HEK293T (cell line): Measurements from ENCODE around the gene FAM117A.

Experiments used
- CTCF ChIA-PET: fragments of 350-600 bp; formaldehyde crosslinking; extraction: SDS; loops from one replicate; lab custom pipeline; 2021; ENCODE audit warnings: antibody characterized with exemption, inconsistent platforms; lab: Yijun Ruan, JAX
- POLR2A ChIA-PET: fragments of 350-600 bp; formaldehyde crosslinking; extraction: SDS; loops from one replicate; lab custom pipeline; 2020; ENCODE audit warnings: antibody characterized with exemption, inconsistent platforms; lab: Yijun Ruan, JAX
- DNase-seq: peaks from one replicate; pipeline ENCODE4 v3.0.0; 2012; ENCODE audit warnings: mixed read lengths; ENCODE audit errors: extremely low spot score
- ARNT ChIP-seq: fragments of 450-650 bp; IDR thresholded peaks from 2 replicates; pipeline ENCODE4 v1.6.1; 2017; ENCODE audit warnings: mild to moderate bottlenecking
- BHLHE40 ChIP-seq: fragments of 450-650 bp; IDR thresholded peaks from 2 replicates; pipeline ENCODE4 v1.6.1; 2016; ENCODE audit warnings: mild to moderate bottlenecking, moderate library complexity, borderline replicate concordance
- CTBP1 ChIP-seq: fragments of 450-650 bp; IDR thresholded peaks from 2 replicates; pipeline ENCODE4 v1.6.1; 2016; ENCODE audit warnings: borderline replicate concordance
- ELF4 ChIP-seq: fragments of 450-650 bp; IDR thresholded peaks from 2 replicates; pipeline ENCODE4 v1.6.1; 2017; ENCODE audit warnings: antibody characterized with exemption
- FOXA1 ChIP-seq: fragments of 450-650 bp; IDR thresholded peaks from 2 replicates; pipeline ENCODE4 v1.6.1; 2016; ENCODE audit warnings: mild to moderate bottlenecking
- FOXK2 ChIP-seq: fragments of 450-650 bp; IDR thresholded peaks from 2 replicates; pipeline ENCODE4 v1.6.1; 2016; ENCODE audit warnings: mild to moderate bottlenecking
- FOXM1 ChIP-seq: fragments of 450-650 bp; IDR thresholded peaks from 2 replicates; pipeline ENCODE4 v1.6.1; 2017; ENCODE audit warnings: mild to moderate bottlenecking, borderline replicate concordance
- HDGF ChIP-seq: fragments of 450-650 bp; IDR thresholded peaks from 2 replicates; pipeline ENCODE4 v1.6.1; 2017; ENCODE audit warnings: antibody characterized with exemption, borderline replicate concordance
- L3MBTL2 ChIP-seq: fragments of 450-650 bp; conservative IDR thresholded peaks from 2 replicates; pipeline ENCODE4 v1.6.1; 2016; ENCODE audit warnings: mild to moderate bottlenecking
- LEF1 ChIP-seq: fragments of 450-650 bp; IDR thresholded peaks from 2 replicates; pipeline ENCODE4 v1.6.1; 2017; ENCODE audit warnings: mild to moderate bottlenecking, borderline replicate concordance
- NFRKB ChIP-seq: fragments of 450-650 bp; IDR thresholded peaks from 2 replicates; pipeline ENCODE4 v1.6.1; 2016; ENCODE audit warnings: mild to moderate bottlenecking, moderate library complexity
- SP1 ChIP-seq: fragments of 450-650 bp; IDR thresholded peaks from 2 replicates; pipeline ENCODE4 v1.6.1; 2017
- SUZ12 ChIP-seq: fragments of 450-650 bp; IDR thresholded peaks from 2 replicates; pipeline ENCODE4 v1.6.1; 2016; ENCODE audit warnings: mild to moderate bottlenecking
- TARDBP ChIP-seq: fragments of 450-650 bp; IDR thresholded peaks from 2 replicates; pipeline ENCODE4 v1.6.1; 2016
- ZNF384 ChIP-seq: fragments of 450-650 bp; IDR thresholded peaks from 2 replicates; pipeline ENCODE4 v1.6.1; 2016
- TF ChIP-seq, protein P1 (sequence below): fragments of 450-650 bp; IDR thresholded peaks from 2 replicates; pipeline ENCODE4 v1.6.1; 2016

Gene FAM117A

DNA sequence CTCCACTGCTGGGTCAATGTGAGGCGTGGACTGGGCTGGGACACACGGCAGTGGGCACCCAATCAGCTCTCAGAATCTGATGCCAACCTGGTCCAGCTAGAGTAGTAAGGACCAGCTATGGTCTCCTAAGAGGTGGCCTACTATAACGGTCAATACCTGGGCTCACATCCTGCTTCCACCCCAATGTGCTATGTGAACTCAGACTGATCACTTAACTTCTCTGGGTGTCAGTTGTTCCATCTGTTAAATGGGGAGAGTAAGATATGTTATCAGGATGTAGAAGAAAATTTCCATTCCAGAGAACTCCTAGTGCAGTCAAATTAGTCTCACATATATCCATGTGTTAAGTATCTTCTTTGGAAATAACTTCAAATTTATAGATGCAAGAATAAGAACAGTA, 14.2 kb downstream of the FAM117A start:
- no peak for DNase-seq
- POLR2A ChIA-PET, result interaction anchor here (1.3 to 2.2 kb wide), 3 partner anchors 10 to 38 kb away, joined by 3 to 7 read pairs (median 6); partner anchors contain the start of gene KAT7
- no peak for TF ChIP-seq NFRKB
- no peak for TF ChIP-seq ZNF384
- no peak for TF ChIP-seq FOXK2
- TF ChIP-seq CTBP1, result no peak
- TF ChIP-seq HDGF, result no peak
- no peak for TF ChIP-seq ARNT
- no peak for TF ChIP-seq ELF4
- CTCF ChIA-PET, result no interaction called here

DNA sequence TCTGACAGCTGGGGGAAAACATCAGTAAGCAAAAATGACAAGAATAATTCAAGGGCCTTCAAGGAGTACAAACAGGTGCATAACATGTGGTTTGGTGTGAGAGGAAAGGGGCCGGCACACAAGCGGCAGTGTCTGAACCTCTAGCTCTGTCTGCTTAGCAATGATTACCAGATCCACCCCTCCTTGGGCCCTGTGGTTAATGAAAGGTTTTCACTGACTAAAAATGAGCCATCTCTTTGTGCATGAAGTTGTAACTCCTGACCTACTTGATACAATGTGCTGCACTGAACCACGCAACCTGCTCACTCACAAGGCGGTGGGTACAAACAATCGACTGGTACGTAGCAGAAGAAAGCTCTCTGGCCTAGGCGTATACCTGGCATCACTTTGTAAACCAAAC, 15.1 kb downstream of the FAM117A start:
- TF ChIP-seq ARNT, result no peak
- no peak for TF ChIP-seq ZNF384
- no peak for TF ChIP-seq ELF4
- TF ChIP-seq CTBP1, result no peak
- DNase-seq, result no peak
- ChIA-PET CTCF (no interaction called here), POLR2A (interaction anchor here (0.7 to 2.2 kb wide), 4 partner anchors 11 to 40 kb away, joined by 3 to 7 read pairs (median 4); partner anchors contain the start of gene KAT7)

DNA sequence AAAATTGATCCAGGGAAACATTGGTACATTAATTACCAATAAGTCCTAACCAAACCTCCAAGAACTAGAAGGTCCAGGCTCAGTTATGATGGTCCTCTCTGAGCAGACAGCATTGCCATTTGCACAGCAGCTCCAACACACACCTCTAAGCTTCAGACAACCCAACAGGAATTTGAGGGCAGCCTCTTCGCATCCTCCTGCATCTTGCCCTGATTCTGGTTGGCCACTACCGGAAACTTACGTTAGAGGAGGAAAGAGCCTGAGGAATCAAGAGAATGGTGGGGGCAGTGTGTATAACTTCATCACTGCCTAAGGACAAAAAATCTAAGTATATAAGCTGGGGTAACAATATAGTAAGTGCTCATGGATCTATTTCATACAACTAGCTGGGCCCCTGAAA, 15.7 kb downstream of the FAM117A start:
- no peak for DNase-seq
- TF ChIP-seq L3MBTL2, result no peak
- no peak for TF ChIP-seq ZNF384
- TF ChIP-seq, protein P1, sequence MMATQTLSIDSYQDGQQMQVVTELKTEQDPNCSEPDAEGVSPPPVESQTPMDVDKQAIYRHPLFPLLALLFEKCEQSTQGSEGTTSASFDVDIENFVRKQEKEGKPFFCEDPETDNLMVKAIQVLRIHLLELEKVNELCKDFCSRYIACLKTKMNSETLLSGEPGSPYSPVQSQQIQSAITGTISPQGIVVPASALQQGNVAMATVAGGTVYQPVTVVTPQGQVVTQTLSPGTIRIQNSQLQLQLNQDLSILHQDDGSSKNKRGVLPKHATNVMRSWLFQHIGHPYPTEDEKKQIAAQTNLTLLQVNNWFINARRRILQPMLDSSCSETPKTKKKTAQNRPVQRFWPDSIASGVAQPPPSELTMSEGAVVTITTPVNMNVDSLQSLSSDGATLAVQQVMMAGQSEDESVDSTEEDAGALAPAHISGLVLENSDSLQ, result no peak
- no peak for TF ChIP-seq ARNT
- TF ChIP-seq FOXA1, result no peak
- TF ChIP-seq BHLHE40, result no peak
- no peak for TF ChIP-seq SUZ12
- TF ChIP-seq HDGF, result no peak
- TF ChIP-seq ELF4, result no peak
- TF ChIP-seq FOXM1, result no peak
- no peak for TF ChIP-seq CTBP1
- no peak for TF ChIP-seq NFRKB
- no peak for TF ChIP-seq FOXK2
- TF ChIP-seq LEF1, result no peak
- TF ChIP-seq TARDBP, result no peak
- no peak for TF ChIP-seq SP1
- CTCF ChIA-PET, result no interaction called here
- POLR2A ChIA-PET, result interaction anchor here (0.7 to 1.5 kb wide), 3 partner anchors 12 to 40 kb away, joined by 3 to 6 read pairs (median 3); partner anchors contain the start of gene KAT7

DNA sequence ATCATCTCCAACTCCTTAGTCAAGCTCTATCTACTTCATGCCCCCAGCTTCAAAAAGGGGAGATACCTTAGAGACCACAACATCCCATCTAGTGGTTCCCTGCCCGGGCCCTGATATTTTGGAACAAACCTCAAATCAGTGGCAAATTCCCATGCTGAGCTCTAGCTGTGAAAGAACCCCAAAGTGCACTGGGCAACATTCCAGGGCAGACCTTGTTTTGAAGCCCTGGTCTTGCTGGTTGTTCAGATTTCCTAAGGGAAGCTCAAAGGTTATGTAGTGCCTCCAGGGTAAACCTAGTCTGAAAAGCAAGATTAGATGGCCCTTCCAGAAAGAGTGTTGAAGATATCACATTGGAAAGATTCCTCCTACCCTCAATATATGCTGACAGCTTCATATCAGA, 16.3 kb downstream of the FAM117A start:
- DNase-seq, result no peak
- TF ChIP-seq ZNF384, result no peak
- no peak for TF ChIP-seq FOXA1
- no peak for TF ChIP-seq NFRKB
- TF ChIP-seq ARNT, result no peak
- no peak for TF ChIP-seq TARDBP
- TF ChIP-seq, protein P1, result no peak
- no peak for TF ChIP-seq HDGF
- no peak for TF ChIP-seq SUZ12
- TF ChIP-seq L3MBTL2, result no peak
- TF ChIP-seq ELF4, result no peak
- no peak for TF ChIP-seq CTBP1
- no peak for TF ChIP-seq FOXK2
- no peak for TF ChIP-seq BHLHE40
- no peak for TF ChIP-seq SP1
- TF ChIP-seq LEF1, result no peak
- TF ChIP-seq FOXM1, result no peak
- CTCF ChIA-PET, result no interaction called here
- POLR2A ChIA-PET, result interaction anchor here (0.7 to 1.3 kb wide), 2 partner anchors 17 to 40 kb away, joined by 3 to 4 read pairs; partner anchors contain the start of gene FAM117A

DNA sequence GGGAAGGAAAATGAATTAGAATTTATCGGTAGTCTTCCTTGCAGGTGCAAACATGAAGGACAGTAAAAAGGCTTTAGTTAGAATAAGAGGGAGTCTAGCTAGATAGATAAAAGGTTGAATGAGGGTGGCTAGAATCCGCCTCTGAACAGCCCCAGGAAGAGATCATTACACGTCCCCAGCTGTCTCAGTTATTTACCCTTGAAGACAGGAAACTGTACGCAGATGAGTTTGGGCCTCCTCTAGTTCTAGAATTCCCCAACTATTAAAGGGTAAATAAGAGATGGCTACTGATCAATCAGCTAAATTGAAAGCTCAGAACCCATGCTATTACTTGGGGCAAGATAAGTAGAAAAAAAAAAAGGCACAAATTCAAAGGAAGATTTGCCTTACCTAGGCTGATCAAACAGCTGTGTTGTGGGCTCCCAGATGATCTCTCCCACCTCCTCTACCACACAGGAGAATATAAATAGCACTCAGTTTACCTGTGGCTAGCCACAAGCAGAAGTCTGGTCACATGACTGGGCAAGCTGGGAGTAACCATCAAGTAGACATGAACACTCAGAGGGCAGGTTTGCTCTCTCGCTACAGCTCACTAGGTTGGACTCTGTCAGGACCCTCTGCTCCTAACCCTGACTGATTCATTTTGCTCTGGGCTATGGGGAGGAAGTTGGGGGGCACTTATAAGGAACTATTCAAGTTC, 17.0 kb downstream of the FAM117A start:
- no peak for TF ChIP-seq ARNT
- ChIA-PET CTCF (interaction anchor here (0.5 kb wide), 1 partner anchor 27 kb away, joined by 3 read pairs; no protein-coding TSS in a partner anchor), POLR2A (interaction anchor here (1.3 kb wide), 1 partner anchor 17 kb away, joined by 4 read pairs; the partner anchor contains the start of gene FAM117A)
- no peak for DNase-seq

DNA sequence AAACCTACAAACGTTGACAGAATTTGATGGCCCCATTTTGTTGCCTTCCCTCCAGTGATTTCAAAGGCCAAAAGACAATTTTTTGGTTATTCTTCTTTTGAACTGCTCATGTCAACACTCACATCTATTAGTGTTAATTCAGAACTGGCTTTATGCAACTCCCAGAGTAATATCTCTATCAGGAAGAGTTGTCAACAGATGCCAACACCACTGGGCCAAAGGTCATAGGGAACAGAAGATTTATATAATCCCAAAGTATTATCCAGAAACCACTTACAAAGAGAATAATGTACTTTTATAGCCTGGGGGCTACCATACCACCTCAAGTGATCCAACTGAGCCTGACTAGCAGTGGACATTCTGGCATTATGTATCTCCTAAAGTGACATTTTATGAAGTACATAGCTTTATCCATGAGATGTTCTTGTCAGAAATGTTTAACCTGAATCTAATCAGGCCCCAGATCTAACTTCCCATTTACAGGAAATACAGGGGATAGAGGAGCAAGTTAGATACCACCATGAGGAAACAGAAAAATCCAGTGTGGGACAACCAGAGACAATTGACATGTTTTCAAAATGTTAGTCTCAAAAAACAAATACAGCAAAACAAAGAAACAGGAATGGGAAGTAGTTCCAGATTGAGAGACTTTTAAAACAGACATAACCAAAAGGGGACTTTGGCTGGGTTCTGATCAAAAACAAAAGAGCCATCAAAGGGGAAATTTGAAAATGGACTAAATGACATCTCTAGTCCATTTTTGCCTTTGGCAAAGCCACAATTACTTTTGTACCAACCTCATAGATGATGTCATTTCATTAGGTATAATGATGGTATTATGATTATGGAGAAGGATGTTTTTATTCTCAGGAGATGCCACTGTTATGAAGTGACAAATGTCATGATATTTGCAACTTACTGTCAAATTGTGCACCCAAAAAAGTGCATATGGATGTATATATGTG, 18.5 kb downstream of the FAM117A start:
- POLR2A ChIA-PET, result no interaction called here
- no peak for TF ChIP-seq FOXM1
- no peak for TF ChIP-seq BHLHE40
- TF ChIP-seq FOXK2, result no peak
- TF ChIP-seq, protein P1, result no peak
- TF ChIP-seq CTBP1, result no peak
- TF ChIP-seq ELF4, result no peak
- no peak for TF ChIP-seq L3MBTL2
- TF ChIP-seq NFRKB, result no peak
- TF ChIP-seq ARNT, result no peak
- no peak for TF ChIP-seq LEF1
- TF ChIP-seq SP1, result no peak
- TF ChIP-seq FOXA1, result no peak
- TF ChIP-seq TARDBP, result no peak
- no peak for TF ChIP-seq SUZ12
- no peak for DNase-seq
- CTCF ChIA-PET, result no interaction called here
